ENCODE data around the gene ZDBF2.

ZDBF2 gene

GRCh38 chr2:206259376-206260187 is 14.9 kb upstream of the ZDBF2 start:
- Histone ChIP-seq H3K9me3 (ENCODE audit: insufficient read depth, low read length) (no peaks in the 10 kb centered on the region), H3K9ac (ENCODE audit: low read length) (peak overlapping the region; percentile 70), H3K27ac (ENCODE audit: low read depth, low read length) (peak overlapping the region; percentile 92), H3K27me3 (ENCODE audit: low read length) (no peaks in the 10 kb centered on the region), H3K36me3 (ENCODE audit: low read length) (no peaks in the 10 kb centered on the region), H3K9me2 (replicated peaks; ENCODE audit: insufficient read depth, low read length) (no peaks in the 10 kb centered on the region), H3K79me2 (ENCODE audit: insufficient read depth, low read length) (peaks cover 41% of the 10 kb centered on the region), H3F3A (ENCODE audit: insufficient read depth) (peaks cover 26% of the 10 kb centered on the region), H3K4me3 (ENCODE audit: insufficient read depth, low read length, poor library complexity, severe bottlenecking) (peak overlapping the region; percentile 50), H4K20me1 (ENCODE audit: low read depth, low read length) (no peaks in the 10 kb centered on the region), H2AFZ (ENCODE audit: low read depth, low read length, severe bottlenecking) (peak overlapping the region; percentile 15), H3K4me2 (ENCODE audit: low read depth, low read length, poor library complexity, severe bottlenecking) (peak overlapping the region; percentile 76)
- TF ChIP-seq CTCF (IDR thresholded peaks at IDR 0.05; ENCODE audit: insufficient read depth, low read length, poor library complexity, severe bottlenecking): no peak
- no peak for TF ChIP-seq EZH2phosphoT487 (conservative IDR thresholded peaks at IDR 0.05; ENCODE audit: low read length)

DNA sequence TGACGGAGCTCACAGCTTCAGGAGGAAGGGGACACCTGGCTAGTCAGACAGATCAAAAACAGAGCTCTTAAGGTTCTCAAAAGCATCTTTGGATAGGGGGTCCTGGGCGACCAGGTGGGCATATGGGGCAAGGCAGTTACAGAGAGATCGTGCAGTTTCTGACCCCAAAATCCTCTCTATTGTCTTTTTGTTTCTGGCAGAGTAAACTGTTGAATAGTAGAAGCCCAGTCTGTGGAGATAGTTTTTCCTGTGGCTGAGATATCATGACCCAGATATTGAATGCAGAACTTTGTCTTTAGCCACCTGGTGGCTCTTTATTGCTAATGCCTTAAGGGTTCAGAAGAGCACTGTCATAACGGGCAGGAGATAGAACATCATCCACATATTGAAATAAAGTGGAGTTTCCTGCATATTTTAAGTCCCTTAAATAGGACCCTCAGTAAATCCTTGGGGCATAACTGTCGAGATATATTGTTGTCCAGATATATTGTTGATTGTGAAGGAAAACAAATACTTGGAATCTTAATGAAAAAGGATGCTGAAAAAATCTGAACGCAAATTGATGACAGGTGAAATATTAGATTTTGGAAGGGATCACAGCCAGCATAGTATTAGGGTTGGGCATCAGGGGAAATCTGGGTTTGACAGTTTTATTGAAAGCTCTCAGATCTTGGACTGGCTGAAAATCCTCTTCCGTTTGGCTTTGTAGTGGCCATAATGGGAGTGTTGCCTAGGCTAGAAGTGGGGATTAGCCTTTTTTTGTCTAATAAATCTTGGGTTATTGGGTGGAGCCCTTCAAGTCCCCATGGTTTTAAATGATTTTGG is 14.1 kb upstream of the ZDBF2 start:
- peaks cover 27% of the 10 kb centered on the region for H3F3A ChIP-seq (ENCODE audit: insufficient read depth)
- no peaks in the 10 kb centered on the region for H3K9me3 ChIP-seq (ENCODE audit: insufficient read depth, low read length)
- H3K36me3 ChIP-seq (ENCODE audit: low read length): no peaks in the 10 kb centered on the region
- no peaks in the 10 kb centered on the region for H4K20me1 ChIP-seq (ENCODE audit: low read depth, low read length)
- H2AFZ ChIP-seq (ENCODE audit: low read depth, low read length, severe bottlenecking): peak overlapping the region; percentile 15
- H3K27me3 ChIP-seq (ENCODE audit: low read length): no peaks in the 10 kb centered on the region
- TF ChIP-seq CTCF (IDR thresholded peaks at IDR 0.05; ENCODE audit: insufficient read depth, low read length, poor library complexity, severe bottlenecking) (peak; percentile 57), EZH2phosphoT487 (conservative IDR thresholded peaks at IDR 0.05; ENCODE audit: low read length) (no peak)
- peak overlapping the region; percentile 50 for H3K4me3 ChIP-seq (ENCODE audit: insufficient read depth, low read length, poor library complexity, severe bottlenecking)
- H3K9me2 ChIP-seq (replicated peaks; ENCODE audit: insufficient read depth, low read length): no peaks in the 10 kb centered on the region
- peak overlapping the region; percentile 76 for H3K4me2 ChIP-seq (ENCODE audit: low read depth, low read length, poor library complexity, severe bottlenecking)
- H3K9ac ChIP-seq (ENCODE audit: low read length): peak overlapping the region; percentile 70
- peaks cover 41% of the 10 kb centered on the region for H3K79me2 ChIP-seq (ENCODE audit: insufficient read depth, low read length)
- H3K27ac ChIP-seq (ENCODE audit: low read depth, low read length): peak overlapping the region; percentile 92

DNA sequence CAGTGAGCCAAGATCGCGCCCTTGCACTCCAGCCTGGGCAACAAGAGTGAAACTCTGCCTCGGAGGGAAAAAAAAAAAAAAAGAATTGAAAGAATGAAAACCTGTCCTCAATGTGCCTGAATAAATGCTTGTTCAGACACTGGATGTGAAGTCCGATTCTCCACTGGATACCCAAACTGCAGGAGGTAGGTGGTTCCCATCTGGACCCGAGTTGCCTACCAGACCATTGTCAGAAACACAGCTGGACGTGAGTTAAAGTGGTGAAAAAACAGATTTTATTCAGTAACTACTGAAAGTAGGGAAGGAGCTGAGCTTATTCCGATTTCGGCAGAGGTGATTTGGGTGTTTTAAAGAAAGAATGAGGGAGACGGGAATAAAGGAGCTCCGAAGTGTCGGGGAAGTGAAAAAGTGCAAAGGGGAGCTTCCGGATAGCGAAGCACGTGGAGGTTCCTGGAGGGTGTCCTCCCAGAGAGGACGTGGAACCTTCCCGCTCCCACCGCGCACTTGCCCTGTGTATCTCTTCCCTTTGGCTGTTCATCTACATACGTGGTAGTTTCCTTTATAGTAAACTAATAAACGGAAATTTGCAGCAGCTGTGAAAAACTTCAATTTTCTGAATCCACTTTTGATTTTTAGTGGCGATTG is 10.4 kb upstream of the ZDBF2 start:
- Histone ChIP-seq H3F3A (ENCODE audit: insufficient read depth) (peaks cover 30% of the 10 kb centered on the region), H3K9ac (ENCODE audit: low read length) (no peak overlapping the region), H3K27me3 (ENCODE audit: low read length) (no peaks in the 10 kb centered on the region), H3K27ac (ENCODE audit: low read depth, low read length) (peak overlapping the region; percentile 96; the same call in 1 of the 2 replicates), H3K9me3 (ENCODE audit: insufficient read depth, low read length) (no peaks in the 10 kb centered on the region), H3K79me2 (ENCODE audit: insufficient read depth, low read length) (peaks cover 55% of the 10 kb centered on the region), H3K4me2 (ENCODE audit: low read depth, low read length, poor library complexity, severe bottlenecking) (no peak overlapping the region), H3K36me3 (ENCODE audit: low read length) (no peaks in the 10 kb centered on the region), H3K4me3 (ENCODE audit: insufficient read depth, low read length, poor library complexity, severe bottlenecking) (no peak overlapping the region), H2AFZ (ENCODE audit: low read depth, low read length, severe bottlenecking) (no peak overlapping the region), H4K20me1 (ENCODE audit: low read depth, low read length) (no peaks in the 10 kb centered on the region), H3K9me2 (replicated peaks; ENCODE audit: insufficient read depth, low read length) (no peaks in the 10 kb centered on the region)
- TF ChIP-seq EZH2phosphoT487 (conservative IDR thresholded peaks at IDR 0.05; ENCODE audit: low read length) (no peak), CTCF (IDR thresholded peaks at IDR 0.05; ENCODE audit: insufficient read depth, low read length, poor library complexity, severe bottlenecking) (no peak)
